ENCODE results near the gene ACVR1. TPM values are rescaled to one million over a fixed set of nuclear protein-coding genes. Genes with fewer than 3 reads are reported as not detected.

Gene ACVR1
- total and polyA plus RNA-seq, 2 of the 13 experiments (the other 11 are each of a cell fraction or from before 2014, with no cell fraction given): 2.3 to 5.4 TPM

- POLR2A ChIA-PET: no interaction called here
These were observed 138.5 kb downstream of the ACVR1 start for GRCh38 chr2:157737656-157738055.

More at GRCh38 chr2:157737656-157738055, 138.5 kb downstream of the ACVR1 start:
- DNase-seq (ENCODE audit: low spot score) (no peak), ATAC-seq (no peak), FAIRE-seq (no peak)
- Histone ChIP-seq H3K9ac (ENCODE audit: insufficient read depth, low read depth, low read length) (no peak overlapping the region), H2AFZ (ENCODE audit: low read length) (no peak overlapping the region), H3K4me1 (ENCODE audit: insufficient read depth, low read length) (no peaks in the 10 kb centered on the region), H3K27ac (ENCODE audit: extremely low read length, insufficient read depth, low read length) (no peak overlapping the region), H3K9me3 (ENCODE audit: low read length) (no peaks in the 10 kb centered on the region), H3K79me2 (ENCODE audit: insufficient read depth, low read length) (no peaks in the 10 kb centered on the region), H4K20me1 (ENCODE audit: insufficient read depth, low read length) (no peaks in the 10 kb centered on the region), H3K36me3 (replicated peaks in 1 of 2; ENCODE audit: control insufficient read depth in 1 of 2, insufficient read depth in 2 of 2, low read length in 2 of 2) (peaks cover 1 to 10% of the 10 kb centered on the region in 2 experiments), H3K4me2 (ENCODE audit: low read depth, low read length) (no peak overlapping the region), H3K27me3 (ENCODE audit: control insufficient read depth in 1 of 2, insufficient read depth in 2 of 2, low read length in 2 of 2) (no peaks in the 10 kb centered on the region), H3K4me3 (replicated peaks in 1 of 3; ENCODE audit: insufficient read depth in 1 of 3, low read depth in 2 of 3, low read length in 3 of 3) (no peak overlapping the region)
- in situ Hi-C loops (cut with HindIII; ENCODE audit: extremely low pct_ligation_motif_present, low pct_unique_long_range_greater_than_20kb) (no loop called here), intact Hi-C loops (cut with micrococcal nuclease; ENCODE audit: unreplicated experiment) (no loop called here)
- CTCF ChIA-PET (ENCODE audit: low intra/inter-chr PET ratio, low total read pairs): no interaction called here
- TF ChIP-seq ZNF788 (CRISPR knock-in tag; IDR thresholded peaks at IDR 0.05; ENCODE audit: borderline replicate concordance) (no peak), THAP7 (CRISPR knock-in tag; IDR thresholded peaks at IDR 0.05) (no peak), ZSCAN25 (CRISPR knock-in tag; IDR thresholded peaks at IDR 0.05) (no peak), ZBTB3 (CRISPR knock-in tag; IDR thresholded peaks at IDR 0.05; ENCODE audit: borderline replicate concordance, low read depth) (no peak), ISL2 (CRISPR knock-in tag; IDR thresholded peaks at IDR 0.05) (no peak), TAF1 (CRISPR knock-in tag; IDR thresholded peaks at IDR 0.05) (no peak), ONECUT2 (CRISPR knock-in tag; IDR thresholded peaks at IDR 0.05) (no peak), ZNF740 (CRISPR knock-in tag; IDR thresholded peaks at IDR 0.05) (no peak), SATB2 (CRISPR knock-in tag; IDR thresholded peaks at IDR 0.05) (no peak), ZNF597 (CRISPR knock-in tag; IDR thresholded peaks at IDR 0.05) (no peak), MIXL1 (CRISPR knock-in tag; IDR thresholded peaks at IDR 0.05) (no peak), ZBTB7B (CRISPR knock-in tag; IDR thresholded peaks at IDR 0.05) (no peak)
- WGBS (ENCODE audit: low lambda C conversion rate): 88% methylated on average over 2 of the region's 2 CpGs
- no TSS peak for BruUV-seq (replicated peaks)
